ENCODE measurements around the gene SDS.

Gene SDS

GRCh38 chr12:113424915-113425823, 21.5 kb upstream of the SDS start:
- DNase-seq, result peak in 1 of 2 experiments; percentile 42

- DNase-seq, result no peak
These were observed 20.8 kb upstream of the SDS start for GRCh38 chr12:113424456-113424855.

- DNase-seq, result no peak
These were observed 19.4 kb upstream of the SDS start for GRCh38 chr12:113422886-113423669.

- peak in 1 of 2 experiments; percentile 53 for DNase-seq
These were observed 18.6 kb upstream of the SDS start, which contains the start of gene SDSL for GRCh38 chr12:113422030-113422885. SDSL (plus strand) TSS chr12:113422380; CDS start chr12:113427983, 5,603 bp downstream.

GRCh38 chr12:113420996-113421595, 17.4 kb upstream of the SDS start:
- no peak for DNase-seq

GRCh38 chr12:113418213-113418879, 14.7 kb upstream of the SDS start:
- DNase-seq, result no peak

- DNase-seq, result no peak
These were observed 12.5 kb upstream of the SDS start for GRCh38 chr12:113416091-113416754.

GRCh38 chr12:113414519-113415038, 10.9 kb upstream of the SDS start:
- no peak for DNase-seq

GRCh38 chr12:113413488-113413939, 9.8 kb upstream of the SDS start:
- no peak for DNase-seq

GRCh38 chr12:113409462-113410124, 5.9 kb upstream of the SDS start:
- DNase-seq, result no peak

- no peak for DNase-seq
These were observed 5.1 kb upstream of the SDS start for GRCh38 chr12:113408756-113409298.

- no peak for DNase-seq
These were observed 4.4 kb upstream of the SDS start for GRCh38 chr12:113407931-113408600.

GRCh38 chr12:113405694-113406093, 2.0 kb upstream of the SDS start:
- no peak for DNase-seq

- no peak for DNase-seq
These were observed 964 bp downstream of the SDS start for GRCh38 chr12:113402586-113403260.

- DNase-seq, result no peak
These were observed 2.4 kb downstream of the SDS start for GRCh38 chr12:113401066-113402000.

- no peak for DNase-seq
These were observed 3.3 kb downstream of the SDS start for GRCh38 chr12:113400362-113400761.

GRCh38 chr12:113399490-113399889, 4.2 kb downstream of the SDS start:
- no peak for DNase-seq

Data from NCI-H526 (cell line).